GM18907 (cell line): ENCODE measurements around the gene PCDHGC4.

Experiments
- ATAC-seq: cut with Tn5 transposase; IDR thresholded peaks from one replicate; pipeline ENCODE4 v1.9.1; 2021; ENCODE audit warnings: mild to moderate bottlenecking, moderate library complexity; ENCODE audit not compliant: unreplicated experiment

The PCDHGC4 gene

DNA sequence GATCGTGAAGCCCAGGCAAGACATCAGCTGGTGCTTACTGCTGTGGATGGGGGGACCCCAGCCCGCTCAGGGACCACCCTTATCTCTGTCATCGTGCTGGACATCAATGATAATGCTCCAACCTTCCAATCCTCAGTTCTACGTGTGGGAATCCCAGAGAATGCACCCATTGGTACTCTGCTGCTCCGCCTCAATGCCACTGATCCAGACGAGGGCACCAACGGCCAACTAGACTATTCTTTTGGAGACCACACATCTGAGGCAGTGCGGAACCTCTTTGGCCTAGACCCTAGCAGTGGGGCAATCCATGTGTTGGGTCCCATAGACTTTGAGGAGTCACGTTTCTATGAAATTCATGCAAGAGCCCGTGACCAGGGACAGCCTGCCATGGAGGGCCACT is 5.0 kb downstream of the PCDHGC4 start:
- no peak for ATAC-seq

DNA sequence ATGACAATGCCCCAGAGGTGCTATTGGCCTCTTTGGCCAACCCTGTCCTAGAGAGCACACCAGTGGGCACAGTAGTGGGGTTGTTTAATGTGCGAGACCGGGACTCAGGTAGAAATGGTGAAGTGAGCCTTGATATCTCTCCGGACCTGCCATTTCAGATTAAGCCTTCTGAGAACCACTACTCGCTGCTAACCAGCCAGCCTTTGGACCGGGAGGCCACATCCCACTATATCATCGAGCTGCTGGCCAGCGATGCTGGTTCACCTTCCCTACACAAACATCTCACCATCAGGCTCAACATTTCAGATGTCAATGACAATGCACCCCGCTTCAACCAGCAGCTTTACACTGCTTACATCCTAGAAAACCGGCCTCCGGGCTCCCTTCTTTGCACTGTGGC is 5.4 kb downstream of the PCDHGC4 start:
- ATAC-seq, result no peak

DNA sequence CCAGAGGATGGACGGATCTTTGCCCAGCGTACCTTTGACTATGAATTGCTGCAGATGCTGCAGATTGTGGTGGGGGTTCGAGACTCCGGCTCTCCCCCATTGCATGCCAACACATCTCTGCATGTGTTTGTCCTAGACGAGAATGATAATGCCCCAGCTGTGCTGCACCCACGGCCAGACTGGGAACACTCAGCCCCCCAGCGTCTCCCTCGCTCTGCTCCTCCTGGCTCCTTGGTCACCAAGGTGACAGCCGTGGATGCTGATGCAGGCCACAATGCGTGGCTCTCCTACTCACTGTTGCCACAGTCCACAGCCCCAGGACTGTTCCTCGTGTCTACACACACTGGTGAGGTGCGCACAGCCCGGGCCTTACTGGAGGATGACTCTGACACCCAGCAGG is 5.9 kb downstream of the PCDHGC4 start:
- ATAC-seq, result no peak

DNA sequence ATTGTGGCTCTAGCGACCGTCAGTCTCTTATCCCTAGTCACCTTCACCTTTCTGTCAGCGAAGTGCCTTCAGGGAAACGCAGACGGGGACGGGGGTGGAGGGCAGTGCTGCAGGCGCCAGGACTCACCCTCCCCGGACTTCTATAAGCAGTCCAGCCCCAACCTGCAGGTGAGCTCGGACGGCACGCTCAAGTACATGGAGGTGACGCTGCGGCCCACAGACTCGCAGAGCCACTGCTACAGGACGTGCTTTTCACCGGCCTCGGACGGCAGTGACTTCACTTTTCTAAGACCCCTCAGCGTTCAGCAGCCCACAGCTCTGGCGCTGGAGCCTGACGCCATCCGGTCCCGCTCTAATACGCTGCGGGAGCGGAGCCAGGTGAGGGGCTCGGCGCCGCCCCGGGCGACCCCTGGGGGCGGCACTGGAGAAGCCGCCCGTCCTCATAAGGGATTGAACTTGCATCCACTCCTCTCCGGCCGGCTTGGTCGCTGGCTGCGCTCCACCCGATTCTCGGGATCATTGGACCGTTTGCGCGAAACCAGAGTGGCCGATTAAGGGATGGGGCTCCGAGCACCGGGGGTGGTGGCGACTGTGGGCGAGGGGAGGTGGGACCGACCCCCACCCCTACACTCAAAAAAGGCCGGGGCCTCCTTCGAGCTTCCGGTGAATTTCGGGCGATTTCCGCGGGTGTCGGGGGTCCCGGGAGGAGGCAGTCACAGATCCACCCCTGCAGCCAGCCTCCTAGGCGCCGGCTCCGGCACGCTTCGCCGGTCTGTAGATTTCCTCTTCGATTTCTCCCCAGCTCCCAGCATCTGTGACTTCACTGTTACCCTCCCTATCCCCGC is 6.7 kb downstream of the PCDHGC4 start:
- peak; percentile 20 for ATAC-seq

DNA sequence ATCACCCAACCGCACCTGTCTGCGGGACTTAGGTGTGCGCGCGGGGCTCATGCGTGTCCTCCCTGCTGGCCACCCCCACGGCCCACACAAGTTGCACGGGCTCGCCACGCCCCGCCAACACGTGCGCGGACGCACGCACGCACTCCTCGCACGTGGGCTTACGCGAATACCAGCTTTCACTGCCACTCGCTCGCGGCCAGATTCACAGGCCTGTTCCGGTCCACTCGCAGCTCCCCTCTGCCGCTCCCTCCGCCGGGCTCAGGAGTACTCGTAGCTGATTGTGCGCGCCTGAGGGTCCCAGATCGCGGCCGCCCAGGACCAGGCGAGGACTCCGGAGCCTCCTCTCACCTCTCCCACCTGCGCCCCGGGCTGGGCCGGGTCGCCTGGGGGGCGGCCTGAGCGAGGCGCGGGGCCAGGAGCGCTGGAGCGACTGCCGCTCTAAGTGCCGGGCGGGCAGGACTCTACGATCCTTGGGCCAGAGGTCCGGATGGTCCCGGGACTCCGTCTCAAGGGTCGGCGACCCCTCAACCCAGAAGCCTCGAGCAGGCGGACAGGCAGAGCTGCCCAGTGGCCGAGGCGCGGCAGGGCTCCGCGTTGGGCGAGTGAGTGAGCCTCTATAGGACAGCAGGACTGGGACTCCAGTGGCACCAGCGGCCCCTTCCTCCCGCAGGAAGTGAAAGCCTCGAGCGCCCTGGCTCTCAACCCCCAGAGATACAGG is 7.5 kb downstream of the PCDHGC4 start:
- peak; percentile 53 for ATAC-seq

DNA sequence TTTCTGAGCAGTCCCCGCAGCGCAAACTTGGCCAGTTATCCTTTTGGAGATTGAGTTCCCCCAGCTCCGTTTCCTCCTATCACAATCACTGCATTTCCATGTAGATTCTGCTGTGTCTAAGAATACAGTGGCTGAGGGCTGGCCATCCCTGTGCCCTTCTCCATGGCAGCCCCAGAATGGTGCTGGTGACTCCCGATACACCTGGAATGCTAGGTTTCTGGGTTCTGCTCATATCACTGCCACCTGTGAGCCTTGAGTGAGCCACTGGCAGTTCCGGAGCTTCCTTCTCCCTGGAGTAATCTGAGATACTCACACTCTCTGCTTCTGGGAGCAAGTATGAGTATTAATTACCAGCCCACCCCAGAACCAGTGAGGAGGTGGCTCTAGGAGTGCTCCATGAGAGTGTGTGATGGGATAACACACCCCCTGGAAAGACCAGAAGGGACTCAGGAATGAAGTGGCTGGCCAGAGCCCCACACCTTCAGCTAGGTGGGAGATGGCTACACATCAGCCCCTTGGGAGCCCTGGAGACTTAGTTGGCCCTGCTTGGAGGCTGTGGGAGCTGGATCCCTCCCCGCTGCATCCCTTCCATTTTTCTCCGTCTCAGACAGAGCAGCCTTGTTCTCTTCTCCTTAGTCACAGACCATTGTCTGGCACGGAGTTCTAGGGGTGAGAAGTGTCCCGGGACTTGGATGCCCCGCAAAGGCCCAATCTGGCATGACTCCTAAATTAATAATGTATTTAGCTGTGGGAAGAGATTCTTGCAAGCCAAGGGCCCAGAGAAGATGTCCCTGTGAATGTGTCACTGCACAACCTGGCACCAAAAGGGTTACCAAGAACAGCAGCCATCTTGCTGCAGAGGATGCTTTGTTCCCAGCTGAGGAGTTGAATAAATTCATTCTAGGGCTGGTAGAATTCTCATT is 8.9 kb downstream of the PCDHGC4 start:
- no peak for ATAC-seq

DNA sequence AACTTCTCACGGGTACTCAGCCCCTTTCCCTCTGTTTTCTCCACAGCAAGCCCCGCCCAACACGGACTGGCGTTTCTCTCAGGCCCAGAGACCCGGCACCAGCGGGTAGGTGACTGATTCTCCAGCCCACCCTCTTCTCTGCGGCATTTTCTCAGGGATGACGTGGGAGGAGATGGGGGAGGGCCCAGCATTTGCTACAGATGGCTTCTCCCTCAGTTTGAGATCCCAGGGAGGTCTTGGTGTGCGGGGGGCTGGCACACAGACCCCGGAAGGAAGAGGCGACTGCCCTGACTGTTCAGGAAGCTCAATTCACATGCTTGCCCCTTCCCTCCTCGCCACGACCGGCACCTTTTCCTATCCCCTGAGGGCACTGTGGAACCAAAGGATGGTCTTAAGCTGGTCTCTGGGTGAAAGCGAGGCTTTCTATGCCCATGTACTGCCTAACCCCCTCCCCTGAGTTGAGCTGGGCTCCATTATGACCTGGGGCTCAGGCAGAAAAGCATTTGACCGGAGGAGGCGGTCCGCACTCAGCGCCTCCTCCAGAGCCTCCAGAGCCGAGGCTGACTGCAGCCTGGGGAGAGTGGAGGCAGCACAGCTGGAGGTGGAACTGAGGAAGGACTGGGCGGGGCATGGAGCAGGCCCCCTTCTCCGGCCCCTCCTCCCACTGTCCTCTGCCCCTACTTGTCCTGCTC is 10.1 kb downstream of the PCDHGC4 start:
- no peak for ATAC-seq

DNA sequence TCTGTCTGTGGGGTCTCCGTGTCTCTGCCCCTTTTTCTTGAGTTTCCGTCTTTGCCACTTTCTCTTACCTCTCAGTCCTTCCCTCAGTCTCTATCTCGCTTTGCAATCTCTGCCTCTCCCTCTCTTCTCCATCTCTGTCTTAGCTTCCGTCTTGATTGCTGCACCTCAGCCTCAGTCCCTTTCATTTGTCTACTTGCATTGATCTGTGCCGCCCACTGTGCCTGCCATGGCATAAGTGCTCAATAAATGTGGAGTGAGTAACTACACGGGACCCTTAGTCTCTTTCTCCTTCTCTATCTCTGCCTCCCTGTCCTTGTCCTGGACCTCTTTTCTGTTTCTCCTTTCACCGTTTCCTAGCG is 10.6 kb downstream of the PCDHGC4 start:
- ATAC-seq, result no peak

DNA sequence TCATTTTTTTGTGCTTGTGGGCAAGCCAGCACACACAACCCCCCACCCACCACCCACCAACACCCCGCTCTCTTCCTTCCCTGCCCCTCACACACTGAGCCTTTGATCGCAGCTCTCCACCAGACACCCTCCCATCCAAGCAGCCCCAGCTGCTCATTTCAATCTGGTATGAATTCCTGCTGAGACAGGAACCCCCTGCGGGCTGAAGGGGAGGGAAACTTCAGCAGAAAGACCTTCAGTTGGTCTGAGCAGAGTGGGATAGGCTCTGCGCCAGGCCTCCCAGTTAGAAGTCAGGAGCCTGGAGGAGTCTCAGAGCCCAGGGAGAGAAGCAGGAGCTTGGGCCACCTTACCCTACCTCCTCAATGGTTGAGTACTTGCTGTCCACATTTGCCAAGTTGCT is 11.2 kb downstream of the PCDHGC4 start:
- ATAC-seq, result no peak

DNA sequence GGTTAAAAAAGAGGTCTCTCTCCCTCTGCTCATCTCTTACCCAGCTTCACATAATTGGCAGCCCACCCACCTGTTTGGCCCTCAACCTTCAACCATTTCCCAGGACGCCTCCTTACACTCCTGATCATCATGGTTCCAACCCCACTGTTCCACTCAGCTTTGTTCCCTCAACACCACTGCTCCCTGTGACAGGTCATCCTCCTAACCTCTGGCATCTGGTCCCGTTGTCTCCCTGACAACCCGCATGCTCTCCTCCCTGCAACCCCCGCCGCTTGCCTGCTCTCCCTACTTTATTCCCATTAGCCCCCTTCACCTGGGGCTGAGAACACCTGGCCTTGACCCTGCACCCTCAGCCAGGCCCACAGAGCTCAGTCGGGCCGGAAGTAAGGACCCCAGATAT is 16.9 kb downstream of the PCDHGC4 start:
- no peak for ATAC-seq

DNA sequence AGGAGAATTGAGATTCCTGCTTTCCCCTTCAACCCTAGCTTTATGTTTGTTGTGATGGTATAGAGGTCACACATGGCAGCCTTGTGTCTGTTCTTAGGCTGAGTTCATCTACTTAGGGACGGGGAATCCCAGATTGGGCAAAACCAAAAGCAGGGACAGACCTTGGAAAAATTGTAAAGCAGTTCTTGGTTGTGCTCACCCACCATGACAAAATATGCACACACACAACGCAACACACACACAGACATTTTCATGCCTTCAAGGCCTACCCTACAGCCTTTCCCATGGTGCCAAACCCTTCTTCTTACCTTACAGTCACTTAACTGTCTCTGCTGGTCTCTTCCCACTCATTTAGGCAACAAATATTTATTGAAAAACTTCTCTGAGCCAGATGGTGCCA is 18.9 kb downstream of the PCDHGC4 start:
- no peak for ATAC-seq

DNA sequence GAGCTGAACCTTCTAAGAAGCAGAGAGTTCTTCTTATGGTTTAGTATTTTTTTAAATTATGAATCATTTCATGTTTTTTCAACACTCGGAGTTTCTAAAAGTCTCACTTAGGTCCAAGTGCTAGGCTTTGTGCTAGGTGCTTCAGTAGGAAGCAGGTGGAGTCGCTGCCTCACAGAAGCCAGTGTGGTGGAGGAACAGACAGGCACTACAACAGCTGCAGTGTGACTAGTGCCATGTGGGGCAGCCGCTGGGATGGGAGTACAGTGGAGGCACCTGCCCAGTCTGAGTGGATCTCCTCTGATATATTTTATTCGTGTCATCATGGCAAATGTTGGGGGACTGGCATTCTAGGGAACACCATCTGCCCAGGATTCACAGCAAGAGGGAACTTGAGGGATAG is 19.4 kb downstream of the PCDHGC4 start:
- ATAC-seq, result no peak

DNA sequence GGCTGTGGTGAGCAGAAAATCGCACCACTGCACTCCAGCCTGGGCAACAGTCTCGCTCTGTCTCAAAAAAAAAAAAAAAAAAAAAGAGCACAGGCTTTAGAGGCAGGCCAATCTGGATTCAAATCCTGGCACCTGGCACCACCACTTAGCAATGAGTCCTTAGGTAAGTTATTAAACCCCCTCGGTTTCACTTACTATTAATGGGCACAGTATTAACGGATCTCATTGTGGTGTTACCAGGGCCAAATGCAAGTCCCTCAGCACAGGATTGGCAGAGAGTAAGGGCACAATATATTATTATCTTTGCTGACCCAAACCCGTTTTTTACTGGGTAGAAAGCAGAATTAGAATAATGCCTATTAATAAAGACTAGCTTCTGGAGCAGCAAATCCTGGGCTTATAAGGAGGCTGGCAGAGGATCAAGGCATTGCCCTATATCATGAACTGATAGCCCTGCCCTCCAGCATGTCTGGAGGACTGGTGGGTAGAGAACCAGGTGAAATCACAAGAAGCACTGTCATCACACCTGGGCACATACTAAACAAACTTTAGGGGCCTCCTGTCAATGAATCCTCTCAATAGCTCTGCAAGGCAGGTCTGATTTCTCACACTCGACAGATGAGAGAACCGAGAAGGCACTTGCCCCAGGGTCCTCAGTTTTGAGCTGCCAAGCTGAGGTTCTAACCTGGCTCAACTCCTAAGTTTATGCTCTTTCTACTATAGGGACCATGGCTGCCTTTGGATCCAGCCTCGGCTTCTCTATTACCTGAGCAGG is 21.7 kb downstream of the PCDHGC4 start:
- ATAC-seq, result no peak

DNA sequence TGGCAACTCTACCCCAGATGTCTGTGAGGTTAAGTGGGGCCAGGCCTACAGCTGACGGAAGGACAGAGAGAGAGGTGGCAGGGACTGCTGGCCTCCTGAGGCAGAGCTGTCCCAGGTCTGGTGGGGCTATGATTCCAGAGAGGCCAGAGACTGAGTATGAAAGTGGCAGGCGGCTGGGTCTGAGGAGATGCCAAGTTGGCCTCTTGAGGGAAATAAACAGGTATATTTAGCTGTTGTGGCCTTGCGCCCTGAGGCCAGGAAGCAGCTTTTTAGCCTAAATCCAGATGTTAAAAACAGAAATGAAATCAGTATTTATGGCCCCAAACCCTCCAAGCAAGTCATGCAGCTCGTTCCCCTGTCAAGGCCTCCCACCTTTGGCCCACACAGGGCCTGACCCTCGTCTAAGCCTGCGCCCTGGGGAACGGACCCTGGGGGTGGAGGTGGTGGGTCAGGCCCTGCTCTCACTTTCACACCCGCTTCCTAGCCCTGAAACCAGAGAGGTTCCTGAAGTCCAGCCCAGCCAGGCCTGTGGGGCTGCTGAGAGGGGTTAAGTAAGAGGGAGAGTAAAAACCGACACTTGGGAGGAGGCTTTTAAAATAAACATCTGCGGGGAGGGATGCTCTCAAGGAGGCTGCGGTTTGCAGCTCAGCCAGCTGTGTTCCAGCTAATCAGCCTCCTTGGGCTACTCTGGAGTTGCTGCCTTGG is 22.7 kb downstream of the PCDHGC4 start:
- ATAC-seq, result peak; percentile 36

DNA sequence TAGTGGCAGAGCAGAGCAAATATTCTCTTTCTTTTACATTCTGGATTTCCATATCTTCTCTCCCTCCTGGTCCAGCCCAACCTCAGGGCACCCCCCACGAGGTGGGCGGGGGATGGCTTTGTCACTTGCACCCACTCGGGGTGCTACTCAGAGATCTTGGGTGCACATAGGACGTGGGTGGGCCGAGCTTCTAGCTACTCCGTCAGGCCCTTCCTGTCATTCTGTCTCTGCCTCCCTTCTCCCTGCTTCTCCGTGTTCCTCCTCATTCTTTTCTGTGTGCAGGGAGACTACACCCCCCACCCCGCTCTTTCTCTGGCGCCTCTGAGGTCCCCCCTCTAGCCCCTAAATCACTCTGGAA is 23.6 kb downstream of the PCDHGC4 start:
- no peak for ATAC-seq

DNA sequence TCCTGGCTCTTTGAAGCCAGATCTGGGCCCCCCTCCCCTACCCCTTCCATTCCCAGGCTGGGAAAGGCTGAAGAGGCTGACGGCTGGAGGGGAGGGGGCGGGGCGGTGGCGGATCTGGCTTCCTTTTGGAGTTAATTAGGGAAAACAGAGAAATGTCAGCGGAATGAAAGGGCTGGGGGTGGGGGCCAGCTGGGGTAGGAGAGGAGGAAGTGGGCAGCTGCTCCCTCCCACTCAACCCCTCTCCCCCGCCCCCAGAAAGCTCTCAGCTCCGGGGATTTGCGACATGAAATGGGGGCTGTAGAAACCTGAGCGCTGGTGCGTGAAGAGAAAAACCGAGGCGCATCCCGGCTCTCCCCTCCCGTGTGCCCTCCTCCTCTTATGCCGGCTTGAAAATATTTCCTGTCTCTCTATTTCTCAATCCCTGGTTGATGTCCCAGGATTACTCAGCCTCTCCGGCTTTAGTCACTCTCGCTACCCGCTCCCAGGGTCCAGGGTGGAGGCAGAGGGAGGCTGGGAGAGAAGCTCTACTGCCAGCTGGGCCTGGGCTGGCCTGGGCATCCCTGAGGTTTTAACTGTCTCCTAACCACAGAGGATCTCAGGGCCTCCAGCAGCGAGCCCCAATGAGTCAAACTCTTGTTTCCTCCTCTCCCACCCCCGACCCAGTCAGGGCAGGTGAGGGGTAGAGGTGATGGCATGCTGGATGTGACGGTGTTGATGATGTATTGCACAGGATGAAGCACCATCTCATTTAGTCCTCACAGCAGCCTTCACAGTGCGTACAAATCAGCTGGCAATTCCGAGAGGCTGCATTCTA is 24.2 kb downstream of the PCDHGC4 start:
- ATAC-seq, result no peak

DNA sequence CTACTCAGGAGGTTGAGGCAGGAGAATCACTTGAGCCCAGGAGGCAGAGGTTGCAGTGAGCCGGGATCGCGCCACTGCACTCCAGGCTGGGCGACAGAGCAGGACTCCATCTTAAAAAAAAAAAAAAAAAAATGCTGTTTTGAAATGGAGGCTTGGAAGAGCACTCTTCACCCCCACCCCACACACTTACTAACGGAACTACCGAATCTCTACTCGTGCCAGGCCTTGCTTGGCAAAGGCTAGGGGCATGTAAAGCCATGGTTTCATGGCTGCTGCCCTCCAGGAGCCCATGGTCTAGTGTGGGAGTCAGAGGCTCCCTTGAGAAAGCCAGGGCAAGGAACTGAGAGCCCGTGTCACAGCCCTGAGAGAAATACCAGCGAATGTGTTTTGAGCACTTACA is 25.3 kb downstream of the PCDHGC4 start:
- no peak for ATAC-seq

DNA sequence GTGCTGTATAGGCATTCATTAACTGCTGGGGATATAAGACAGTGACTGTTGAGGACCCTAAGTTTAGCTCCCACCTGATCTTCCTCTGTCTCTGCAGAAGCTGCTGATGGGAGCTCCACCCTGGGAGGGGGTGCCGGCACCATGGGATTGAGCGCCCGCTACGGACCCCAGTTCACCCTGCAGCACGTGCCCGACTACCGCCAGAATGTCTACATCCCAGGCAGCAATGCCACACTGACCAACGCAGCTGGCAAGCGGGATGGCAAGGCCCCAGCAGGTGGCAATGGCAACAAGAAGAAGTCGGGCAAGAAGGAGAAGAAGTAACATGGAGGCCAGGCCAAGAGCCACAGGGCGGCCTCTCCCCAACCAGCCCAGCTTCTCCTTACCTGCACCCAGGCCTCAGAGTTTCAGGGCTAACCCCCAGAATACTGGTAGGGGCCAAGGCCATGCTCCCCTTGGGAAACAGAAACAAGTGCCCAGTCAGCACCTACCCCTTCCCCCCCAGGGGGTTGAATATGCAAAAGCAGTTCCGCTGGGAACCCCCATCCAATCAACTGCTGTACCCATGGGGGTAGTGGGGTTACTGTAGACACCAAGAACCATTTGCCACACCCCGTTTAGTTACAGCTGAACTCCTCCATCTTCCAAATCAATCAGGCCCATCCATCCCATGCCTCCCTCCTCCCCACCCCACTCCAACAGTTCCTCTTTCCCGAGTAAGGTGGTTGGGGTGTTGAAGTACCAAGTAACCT is 26.2 kb downstream of the PCDHGC4 start:
- peak; percentile 37 for ATAC-seq
